SK-N-MC (cell line): ENCODE results near the gene C17orf114.
A peak's percentile ranks its signal among the peaks of the same experiment; 100 is the strongest.

Experiments
- DNase-seq: peaks from one replicate; pipeline ENCODE4 v3.0.0-alpha.2; 2011; ENCODE audit warnings: low read depth, low spot score
- H3K27ac ChIP-seq: fragments of 200-600 bp; sonication (generic); 2 replicates; pipeline ENCODE4 v1.5.1; 2016; ENCODE audit warnings: mixed run types
- H3K36me3 ChIP-seq: fragments of 200-600 bp; sonication (generic); 2 replicates; pipeline ENCODE4 v1.6.1; 2017; ENCODE audit warnings: antibody characterized with exemption, low read length, mixed read lengths; ENCODE audit not compliant: insufficient read depth
- H3K4me3 ChIP-seq: fragments of 200-600 bp; sonication (generic); 2 replicates; pipeline ENCODE4 v1.5.1; 2016
- H3K9ac ChIP-seq: fragments of 200-600 bp; sonication (generic); 2 replicates; pipeline ENCODE4 v1.8.0; 2017; ENCODE audit warnings: mixed run types, mixed read lengths; ENCODE audit not compliant: insufficient read length
- H3K9me3 ChIP-seq: fragments of 200-600 bp; sonication (generic); 2 replicates; pipeline ENCODE4 v1.6.1; 2017; ENCODE audit warnings: low read depth, mild to moderate bottlenecking, antibody characterized with exemption, low read length, moderate library complexity, mixed read lengths
- EZH2 ChIP-seq: fragments of 200-600 bp; sonication (generic); IDR thresholded peaks from one replicate; pipeline ENCODE4 v1.6.1; 2017; ENCODE audit warnings: antibody characterized with exemption
- FOXP2 ChIP-seq: optimal IDR thresholded peaks from 2 replicates; pipeline ENCODE3; 2011; ENCODE audit warnings: mild to moderate bottlenecking, moderate library complexity; ENCODE audit not compliant: insufficient read depth; ENCODE audit errors: extremely low read length, control extremely low read depth
- POLR2AphosphoS5 ChIP-seq: IDR thresholded peaks from 2 replicates; pipeline ENCODE4 v1.6.1; 2012; ENCODE audit warnings: mild to moderate bottlenecking, low read depth, low read length, borderline replicate concordance

C17orf114 gene

GRCh38 chr17:4839965-4840892 lies 38.1 kb upstream of the C17orf114 start:
- H3K36me3 ChIP-seq: peaks cover 7% of the 10 kb centered on the region; the same call in 1 of the 2 replicates
- H3K9ac ChIP-seq: no peak overlapping the region
- TF ChIP-seq EZH2 (no peak), FOXP2 (no peak), POLR2AphosphoS5 (no peak)
- no peak for DNase-seq
- no peaks in the 10 kb centered on the region for H3K9me3 ChIP-seq
- no peak overlapping the region for H3K4me3 ChIP-seq
- no peak overlapping the region for H3K27ac ChIP-seq

GRCh38 chr17:4839221-4839620 lies 37.1 kb upstream of the C17orf114 start:
- Histone ChIP-seq H3K9me3 (no peaks in the 10 kb centered on the region), H3K36me3 (peaks cover 7% of the 10 kb centered on the region; the same call in 1 of the 2 replicates), H3K27ac (no peak overlapping the region), H3K9ac (no peak overlapping the region), H3K4me3 (no peak overlapping the region)
- TF ChIP-seq EZH2: no peak
- no peak for TF ChIP-seq FOXP2
- TF ChIP-seq POLR2AphosphoS5: no peak
- no peak for DNase-seq

GRCh38 chr17:4838309-4838785 lies 36.2 kb upstream of the C17orf114 start:
- Histone ChIP-seq H3K36me3 (peaks cover 7% of the 10 kb centered on the region; the same call in 1 of the 2 replicates), H3K9ac (no peak overlapping the region), H3K4me3 (no peak overlapping the region), H3K27ac (no peak overlapping the region), H3K9me3 (no peaks in the 10 kb centered on the region)
- no peak for DNase-seq
- TF ChIP-seq POLR2AphosphoS5 (no peak), FOXP2 (no peak), EZH2 (no peak)

- TF ChIP-seq FOXP2 (no peak), EZH2 (no peak), POLR2AphosphoS5 (no peak)
- H3K9me3 ChIP-seq: no peaks in the 10 kb centered on the region
- no peak overlapping the region for H3K4me3 ChIP-seq
- H3K36me3 ChIP-seq: peaks cover 7% of the 10 kb centered on the region; the same call in 1 of the 2 replicates
- DNase-seq: no peak
- H3K9ac ChIP-seq: peak overlapping the region; percentile 33
- H3K27ac ChIP-seq: no peak overlapping the region
Measured at GRCh38 chr17:4837471-4838308, 35.6 kb upstream of the C17orf114 start.

- peaks cover 7% of the 10 kb centered on the region; the same call in 1 of the 2 replicates for H3K36me3 ChIP-seq
- no peaks in the 10 kb centered on the region for H3K9me3 ChIP-seq
- no peak for DNase-seq
Measured at GRCh38 chr17:4836221-4836620, 34.1 kb upstream of the C17orf114 start.

GRCh38 chr17:4834681-4835020 lies 32.5 kb upstream of the C17orf114 start:
- Histone ChIP-seq H3K9me3 (no peaks in the 10 kb centered on the region), H3K4me3 (peak overlapping the region; percentile 89), H3K36me3 (peaks cover 7% of the 10 kb centered on the region; the same call in 1 of the 2 replicates), H3K27ac (no peak overlapping the region; the same call in 1 of the 2 replicates), H3K9ac (peak overlapping the region; percentile 83)
- TF ChIP-seq POLR2AphosphoS5 (no peak), FOXP2 (no peak), EZH2 (no peak)
- DNase-seq: no peak

More at GRCh38 chr17:4836221-4836620, 34.1 kb upstream of the C17orf114 start:
- TF ChIP-seq EZH2 (no peak), POLR2AphosphoS5 (no peak), FOXP2 (no peak)
- Histone ChIP-seq H3K27ac (no peak overlapping the region), H3K4me3 (no peak overlapping the region), H3K9ac (no peak overlapping the region)

GRCh38 chr17:4833941-4834680 lies 32.0 kb upstream of the C17orf114 start:
- DNase-seq: no peak
- no peaks in the 10 kb centered on the region for H3K9me3 ChIP-seq
- H3K9ac ChIP-seq: peak overlapping the region; percentile 83
- peaks cover 7% of the 10 kb centered on the region; the same call in 1 of the 2 replicates for H3K36me3 ChIP-seq
- H3K4me3 ChIP-seq: peak overlapping the region; percentile 89
- TF ChIP-seq FOXP2: no peak
- no peak for TF ChIP-seq EZH2
- TF ChIP-seq POLR2AphosphoS5: no peak
- no peak overlapping the region; the same call in 1 of the 2 replicates for H3K27ac ChIP-seq
